Ovary (tissue), 3 donors: ENCODE measurements around the gene LRIF1.

Experiments used
- CTCF ChIP-seq, 3 donors: fragments of 450-650 bp in 2 of 3; fragments of 200-600 bp in 1 of 3; IDR thresholded peaks; one replicate each; pipeline versions ENCODE4 v1.5.1 to v1.8.0; 2016 to 2022; ENCODE audit warnings: antibody characterized with exemption in 3 of 3, mild to moderate bottlenecking in 1 of 3
- POLR2A ChIP-seq: fragments of 450-650 bp; IDR thresholded peaks from one replicate; pipeline ENCODE4 v1.6.1; 2017; ENCODE audit warnings: antibody characterized with exemption, mild to moderate bottlenecking, moderate library complexity
- donor health status: DM: no; HTN: no; CAD: no.

GRCh38 chr1:110982320-110982719, 18.6 kb upstream of the LRIF1 start:
- TF ChIP-seq CTCF (IDR thresholded peaks at IDR 0.05): no peak
- no peak for TF ChIP-seq POLR2A
